ENCODE data around the gene CFAP46. TPM values are rescaled to one million over a fixed set of nuclear protein-coding genes. Genes with fewer than 3 reads are reported as not detected.

CFAP46 gene
- total and polyA plus RNA-seq, 2 of the 8 experiments (the other 6 are each of a cell fraction or from before 2014, with no cell fraction given) = 2.6 to 4.8 TPM

DNA sequence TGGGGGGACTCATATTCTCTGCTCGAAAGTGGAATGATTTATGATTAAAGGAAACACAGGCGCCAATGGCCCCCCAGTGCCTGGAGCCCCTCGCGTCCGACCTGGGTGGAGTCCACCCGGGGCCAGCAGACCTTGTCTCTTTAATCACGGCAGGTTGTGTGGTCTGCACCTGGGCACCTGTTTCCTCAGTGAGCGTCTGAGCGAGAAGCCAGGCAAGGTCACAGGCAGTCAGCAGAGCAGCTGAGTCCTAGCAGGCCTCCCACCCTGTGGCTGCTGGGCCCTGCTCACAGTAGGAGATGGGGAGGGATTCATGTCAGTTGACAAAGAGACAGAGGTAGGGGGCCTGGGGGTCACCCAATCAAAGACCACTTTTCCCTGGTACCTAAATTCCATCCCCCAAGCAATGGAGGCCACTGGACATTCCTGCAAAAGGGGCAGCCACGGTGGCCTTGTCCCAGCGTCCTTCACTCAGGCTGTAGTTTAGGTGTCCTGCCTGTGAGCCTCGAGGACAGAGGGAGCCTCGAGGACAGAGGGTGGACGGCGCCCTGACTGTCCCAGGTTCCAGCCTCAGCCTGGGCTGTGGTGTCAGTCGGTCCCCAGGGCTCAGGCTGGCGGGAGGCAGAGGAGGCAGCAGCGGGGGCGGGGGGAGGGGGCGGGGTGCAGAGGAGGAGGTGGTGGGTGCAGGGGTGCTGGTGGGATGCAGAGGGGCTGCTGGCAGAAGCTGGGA is 49.5 kb upstream of the CFAP46 start:
- Histone ChIP-seq H3K18ac (ENCODE audit: extremely low read depth, low read length) (no peak overlapping the region), H2BK5ac (ENCODE audit: low read depth, low read length) (no peak overlapping the region), H3K27me3 (replicated peaks in 1 of 4; ENCODE audit: control insufficient read depth in 3 of 4, extremely low read depth in 1 of 4, insufficient read depth in 3 of 4, low read length in 3 of 4) (no peaks in the 10 kb centered on the region), H2AK5ac (ENCODE audit: low read depth, low read length) (no peak overlapping the region), H2AFZ (ENCODE audit: low read length) (no peak overlapping the region), H3K27ac (ENCODE audit: low read depth, low read length) (no peak overlapping the region), H3K4ac (replicated peaks; ENCODE audit: insufficient read length, low read depth, low read length) (no peak overlapping the region), H4K8ac (ENCODE audit: extremely low read depth, insufficient read depth, low read length) (no peak overlapping the region), H3K4me2 (ENCODE audit: insufficient read depth in 1 of 2, low read depth in 2 of 2, low read length in 2 of 2) (no peak overlapping the region), H2BK15ac (ENCODE audit: low read length) (no peak overlapping the region), H3K56ac (replicated peaks; ENCODE audit: insufficient read length, low read depth, low read length) (no peak overlapping the region), H2BK20ac (ENCODE audit: low read length) (no peak overlapping the region), H3K4me3 (ENCODE audit: extremely low read depth in 1 of 4, insufficient read depth in 2 of 4, low read depth in 3 of 4, low read length in 4 of 4) (no peak overlapping the region), H4K20me1 (replicated peaks in 1 of 2; ENCODE audit: control insufficient read depth in 1 of 2, insufficient read depth in 2 of 2, low read length in 2 of 2) (peaks cover 0 to 1% of the 10 kb centered on the region in 2 experiments), H3K9me3 (ENCODE audit: insufficient read depth in 2 of 2, low read depth in 1 of 2, low read length in 1 of 2) (no peaks in the 10 kb centered on the region), H3K36me3 (ENCODE audit: control insufficient read depth in 2 of 4, insufficient read depth in 4 of 4, low read length in 3 of 4) (no peaks in the 10 kb centered on the region), H3K79me2 (ENCODE audit: control insufficient read depth in 1 of 2, insufficient read depth in 2 of 2, low read length in 2 of 2) (no peaks in the 10 kb centered on the region), H4K5ac (ENCODE audit: insufficient read length, low read depth, low read length) (no peak overlapping the region), H3K4me1 (replicated peaks in 1 of 4; ENCODE audit: control insufficient read depth in 3 of 4, insufficient read depth in 4 of 4, low read length in 3 of 4) (no peaks in the 10 kb centered on the region; a peak in 1 of 7 replicates), H3K9ac (replicated peaks in 1 of 4; ENCODE audit: extremely low read depth in 1 of 4, low read depth in 3 of 4, low read length in 3 of 4) (no peak overlapping the region), H3K23ac (ENCODE audit: insufficient read length) (no peak overlapping the region), H2BK120ac (replicated peaks; ENCODE audit: low read depth, low read length) (no peak overlapping the region), H3K14ac (ENCODE audit: insufficient read length) (no peak overlapping the region), H4K91ac (replicated peaks; ENCODE audit: insufficient read length, low read length) (no peak overlapping the region), H3K79me1 (ENCODE audit: low read depth, low read length) (no peaks in the 10 kb centered on the region), H3K23me2 (ENCODE audit: low read depth, low read length) (no peaks in the 10 kb centered on the region), H2BK12ac (ENCODE audit: low read depth, low read length) (no peak overlapping the region)
- FAIRE-seq = no peak
- no peak for DNase-seq (ENCODE audit: low read depth in 1 of 2, low spot score in 2 of 2)
- WGBS, 2 experiments (ENCODE audit: extremely low coverage in 1 of 2, insufficient coverage in 1 of 2, insufficient read length in 1 of 2, insufficient replicate concordance in 2 of 2, low coverage in 1 of 2, low lambda C conversion rate in 2 of 2, missing lambda C conversion rate in 1 of 2) = 93% methylated on average over 15 of the region's 20 CpGs; no CpG with 5 or more reads in 1 of the 2 experiments
- TF ChIP-seq TBP (IDR thresholded peaks at IDR 0.05; ENCODE audit: low read depth, low read length) (no peak), EP300 (IDR thresholded peaks at IDR 0.05; ENCODE audit: borderline replicate concordance in 1 of 2, low read depth in 2 of 2, low read length in 2 of 2) (no peak), CREB1 (IDR thresholded peaks at IDR 0.05) (no peak), SP2 (IDR thresholded peaks at IDR 0.05; ENCODE audit: low read length) (no peak), TEAD4 (IDR thresholded peaks at IDR 0.05; ENCODE audit: low read depth, low read length) (no peak), SP1 (IDR thresholded peaks at IDR 0.05; ENCODE audit: low read depth, low read length) (no peak), BCL11A (IDR thresholded peaks at IDR 0.05; ENCODE audit: low read depth in 2 of 2, low read length in 2 of 2) (no peak), RXRA (IDR thresholded peaks at IDR 0.05; ENCODE audit: insufficient read depth, low read depth, low read length) (no peak), NRF1 (IDR thresholded peaks at IDR 0.05; ENCODE audit: low read depth, low read length) (no peak)
- POLR2A ChIA-PET (ENCODE audit: partially characterized antibody) = no interaction called here
- CTCF ChIA-PET (ENCODE audit: partially characterized antibody) = interaction anchor here (1.3 kb wide), 1 partner anchor 54 kb away, joined by 3 read pairs; no protein-coding TSS in a partner anchor
